Neuron (in vitro differentiated cells): Measurements from ENCODE around the gene CDK19.

Experiments
- H2AFZ ChIP-seq: one replicate; pipeline ENCODE4 v1.6.1; 2013; ENCODE audit warnings: low read depth, mild to moderate bottlenecking, inconsistent platforms, low read length, moderate library complexity
- H3K27me3 ChIP-seq: one replicate; pipeline ENCODE4 v1.6.1; 2013; ENCODE audit warnings: low read length; ENCODE audit not compliant: insufficient read depth
- H3K36me3 ChIP-seq: one replicate; pipeline ENCODE4 v1.6.1; 2013; ENCODE audit warnings: low read length; ENCODE audit not compliant: insufficient read depth
- H3K4me1 ChIP-seq: one replicate; pipeline ENCODE4 v1.6.1; 2013; ENCODE audit warnings: low read length; ENCODE audit not compliant: insufficient read depth
- H3K4me3 ChIP-seq: 2 replicates; pipeline ENCODE4 v1.5.1; 2013; ENCODE audit warnings: mild to moderate bottlenecking, low read length, moderate library complexity
- H3K9me3 ChIP-seq: one replicate; pipeline ENCODE4 v1.6.1; 2013; ENCODE audit warnings: low read length

The CDK19 gene

DNA sequence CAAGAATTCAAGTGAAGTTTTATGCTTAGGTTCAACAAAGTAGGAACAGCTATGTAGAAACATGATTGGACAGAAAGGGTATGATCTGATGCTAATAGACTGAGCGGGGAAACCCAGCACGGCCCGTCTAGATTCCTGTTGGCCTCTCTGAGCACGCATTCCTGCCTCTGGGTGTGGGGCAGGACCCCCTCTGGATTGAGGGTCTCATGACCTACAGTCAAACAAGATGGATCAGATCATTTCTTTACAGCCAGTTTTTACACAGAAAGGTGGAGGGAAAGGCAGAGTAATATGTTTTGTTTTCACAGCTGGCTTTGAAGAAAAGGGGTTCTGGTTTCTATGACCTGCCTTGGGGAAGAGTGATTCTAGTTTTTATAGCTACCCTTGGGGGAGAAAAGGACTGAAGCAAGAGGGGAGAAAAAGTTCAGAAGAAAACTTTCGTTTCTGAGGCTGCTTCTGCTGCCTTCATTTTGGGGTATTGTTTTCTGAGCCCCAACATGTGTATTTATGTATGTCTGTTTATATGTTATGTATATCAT, 239.3 kb downstream of the CDK19 start:
- H3K9me3 ChIP-seq: no peaks in the 10 kb centered on the region
- H3K36me3 ChIP-seq: no peaks in the 10 kb centered on the region
- H3K4me3 ChIP-seq: no peak overlapping the region
- H3K27me3 ChIP-seq: no peaks in the 10 kb centered on the region
- no peak overlapping the region for H2AFZ ChIP-seq
- H3K4me1 ChIP-seq: no peaks in the 10 kb centered on the region

DNA sequence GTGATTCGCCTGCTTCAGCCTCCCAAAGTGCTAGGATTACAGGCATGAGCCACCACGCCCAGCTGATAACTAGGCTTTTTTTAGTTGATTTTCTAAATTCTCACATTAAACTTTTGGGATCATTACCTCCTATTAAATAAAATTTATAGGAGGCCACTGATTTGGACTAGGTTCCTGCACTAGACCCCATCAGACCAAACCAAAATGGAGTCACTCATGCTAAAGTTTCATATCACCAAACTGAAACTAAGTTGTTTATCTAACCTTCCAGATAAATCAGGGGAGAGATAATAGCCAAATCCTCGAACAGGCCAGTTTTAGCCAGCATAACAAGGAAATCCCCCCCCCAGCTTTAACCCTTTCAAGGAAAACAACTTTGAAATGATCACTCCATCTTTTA, 240.5 kb downstream of the CDK19 start:
- Histone ChIP-seq H3K9me3 (no peaks in the 10 kb centered on the region), H2AFZ (no peak overlapping the region), H3K36me3 (no peaks in the 10 kb centered on the region), H3K27me3 (no peaks in the 10 kb centered on the region), H3K4me1 (no peaks in the 10 kb centered on the region), H3K4me3 (no peak overlapping the region)

DNA sequence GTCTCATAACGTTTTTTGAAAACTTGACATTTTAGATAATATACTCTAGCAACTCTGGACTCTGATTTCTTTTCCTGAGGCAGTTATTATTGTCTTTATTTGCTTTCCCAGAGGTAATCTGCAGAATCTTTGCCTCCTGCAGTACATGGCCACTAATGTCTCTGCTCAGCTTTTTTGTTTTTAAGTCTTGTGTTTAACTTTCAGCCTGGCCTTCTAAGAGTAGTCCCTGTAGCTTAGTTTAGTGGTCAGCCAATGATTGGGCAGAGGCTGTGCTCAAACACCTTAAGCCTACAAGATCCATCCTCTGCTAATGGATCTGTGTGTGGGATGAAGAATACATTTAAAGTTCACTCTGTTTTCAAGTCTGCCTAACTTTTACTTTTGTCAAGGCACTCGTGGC, 241.7 kb downstream of the CDK19 start:
- Histone ChIP-seq H3K9me3 (no peaks in the 10 kb centered on the region), H3K27me3 (peaks cover 3% of the 10 kb centered on the region), H2AFZ (no peak overlapping the region), H3K4me1 (no peaks in the 10 kb centered on the region), H3K4me3 (no peak overlapping the region), H3K36me3 (no peaks in the 10 kb centered on the region)

DNA sequence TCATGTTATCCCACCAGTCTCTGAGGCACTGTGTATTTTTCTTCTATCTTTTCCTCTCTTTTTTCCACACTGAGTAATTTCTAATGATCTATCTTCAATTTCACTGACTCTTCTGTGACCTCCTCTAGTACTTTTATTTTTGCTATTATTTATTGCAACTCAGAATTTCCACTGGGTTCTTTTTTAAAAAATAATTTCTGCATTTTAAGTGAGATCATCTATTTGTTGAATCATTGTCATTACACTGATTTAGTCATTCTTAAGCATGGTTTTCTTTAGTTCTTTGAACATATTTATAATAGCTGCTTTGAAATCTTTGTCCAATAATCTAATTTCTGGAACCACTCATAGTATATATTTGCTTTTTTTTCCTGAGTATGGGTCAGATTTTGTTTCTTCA, 242.1 kb downstream of the CDK19 start:
- no peaks in the 10 kb centered on the region for H3K4me1 ChIP-seq
- H2AFZ ChIP-seq: no peak overlapping the region
- H3K4me3 ChIP-seq: no peak overlapping the region
- H3K9me3 ChIP-seq: no peaks in the 10 kb centered on the region
- H3K27me3 ChIP-seq: peaks cover 3% of the 10 kb centered on the region
- no peaks in the 10 kb centered on the region for H3K36me3 ChIP-seq

DNA sequence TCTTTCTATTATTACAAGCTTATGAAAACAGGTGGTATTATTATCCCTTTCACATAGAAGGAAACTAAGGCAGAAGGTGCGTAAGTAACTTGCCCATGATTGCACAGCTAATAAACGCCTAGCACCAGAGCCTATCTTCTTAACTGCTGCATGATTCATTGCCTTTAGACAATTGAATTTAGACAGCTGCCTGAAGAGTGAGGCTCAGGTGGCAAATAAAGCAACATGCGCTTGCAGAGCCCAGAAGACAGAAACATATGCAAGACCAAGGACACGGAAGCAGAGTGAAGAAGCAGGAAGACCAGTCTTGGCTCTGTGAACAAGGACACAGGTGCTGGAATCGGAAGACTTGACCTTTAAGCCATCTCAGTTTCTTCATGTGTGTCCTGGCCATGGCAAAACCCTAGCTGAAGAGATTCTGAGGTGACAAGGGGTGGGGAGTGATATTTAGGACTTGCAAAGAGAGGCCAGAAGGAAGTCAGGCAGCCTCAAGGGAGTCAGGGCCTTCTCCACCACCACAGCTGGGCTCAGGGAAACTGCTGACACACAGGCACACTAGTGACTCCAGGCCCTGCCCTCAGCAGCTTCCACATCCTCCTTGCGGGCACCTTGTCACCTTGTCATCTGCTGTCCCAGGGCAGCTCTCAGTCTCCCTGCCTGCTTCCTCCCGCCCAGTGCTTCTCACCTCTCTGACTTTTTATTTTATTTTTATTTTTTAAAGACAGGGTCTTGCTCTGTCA, 247.1 kb downstream of the CDK19 start:
- Histone ChIP-seq H3K27me3 (peaks cover 3% of the 10 kb centered on the region), H3K4me3 (no peak overlapping the region), H3K4me1 (no peaks in the 10 kb centered on the region)

DNA sequence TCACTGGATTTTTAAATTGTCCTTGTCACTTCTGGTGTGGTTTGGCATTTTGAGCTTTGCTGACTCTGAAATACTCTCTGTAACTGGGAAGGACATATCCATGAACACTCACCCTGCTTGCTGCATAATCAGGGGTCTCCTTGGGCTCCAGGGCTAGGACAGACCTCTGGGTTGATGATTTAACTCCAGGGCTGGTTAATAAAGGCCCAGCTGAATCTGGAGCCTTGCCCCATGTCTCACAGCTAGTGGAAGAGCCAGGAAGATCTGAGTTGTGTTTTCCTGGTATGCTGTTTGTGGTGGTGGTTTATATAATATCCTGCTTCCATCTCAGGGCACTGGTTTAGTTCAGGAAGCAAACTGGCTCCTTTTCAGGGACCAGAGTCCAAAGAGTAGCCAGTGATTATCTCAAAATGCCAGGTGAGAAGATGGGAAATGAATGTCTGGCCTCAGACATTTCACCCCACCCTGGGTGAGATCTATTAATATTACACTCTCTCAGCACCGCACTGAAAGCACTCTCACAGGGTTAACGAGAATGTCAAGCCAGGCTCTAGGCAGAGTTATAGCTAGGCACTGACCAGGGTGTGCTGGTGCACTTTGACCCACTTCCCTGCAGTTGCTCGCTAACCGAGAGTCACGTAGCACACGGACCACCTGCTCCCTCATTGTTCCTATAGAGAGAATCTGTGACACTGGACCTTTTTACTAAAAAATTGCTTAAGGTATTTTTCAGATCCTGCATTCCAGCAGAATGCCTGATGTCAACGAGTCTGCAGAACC, 248.7 kb downstream of the CDK19 start:
- no peaks in the 10 kb centered on the region for H3K9me3 ChIP-seq
- H3K4me3 ChIP-seq: no peak overlapping the region
- H3K4me1 ChIP-seq: no peaks in the 10 kb centered on the region
- H2AFZ ChIP-seq: no peak overlapping the region
- H3K36me3 ChIP-seq: no peaks in the 10 kb centered on the region
- H3K27me3 ChIP-seq: peaks cover 3% of the 10 kb centered on the region

More for the DNA sequence above, 247.1 kb downstream of the CDK19 start:
- Histone ChIP-seq H3K9me3 (no peaks in the 10 kb centered on the region), H2AFZ (no peak overlapping the region), H3K36me3 (no peaks in the 10 kb centered on the region)

DNA sequence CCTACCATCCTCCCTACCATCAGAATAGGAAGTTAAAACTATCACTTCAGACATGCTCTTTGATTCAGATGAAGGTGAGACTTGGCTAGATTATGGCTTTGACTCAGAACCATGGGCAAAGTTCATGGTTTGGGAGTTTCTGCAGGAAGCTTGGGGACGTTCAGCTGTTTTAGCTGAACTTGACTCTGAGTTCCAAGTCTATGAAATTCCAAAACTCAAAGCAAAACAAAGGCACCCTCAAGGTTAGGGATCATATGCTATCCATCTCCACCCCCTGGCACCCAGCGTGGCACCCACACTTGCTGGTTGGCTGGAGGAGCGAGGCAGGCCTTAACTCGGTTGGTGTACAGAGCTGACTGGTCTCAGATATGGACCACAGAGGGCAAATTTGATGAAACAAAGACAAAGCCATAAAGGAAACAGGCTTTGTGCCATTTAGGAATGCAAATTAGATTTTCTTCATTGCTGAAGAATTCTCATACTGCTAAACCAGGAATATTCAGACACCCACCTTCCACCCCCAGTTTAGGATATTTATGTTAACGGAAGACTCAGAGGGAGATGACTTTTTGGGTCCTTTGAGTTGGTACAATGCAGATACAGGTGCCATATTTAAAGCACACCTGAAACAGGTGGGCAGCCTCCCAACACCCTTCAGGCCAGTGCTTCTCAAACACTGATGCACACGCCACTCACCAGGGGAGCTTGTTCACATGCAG, 250.4 kb downstream of the CDK19 start:
- H3K9me3 ChIP-seq: no peaks in the 10 kb centered on the region
- no peak overlapping the region for H2AFZ ChIP-seq
- H3K36me3 ChIP-seq: no peaks in the 10 kb centered on the region
- H3K4me3 ChIP-seq: no peak overlapping the region
- peaks cover 3% of the 10 kb centered on the region for H3K27me3 ChIP-seq
- no peaks in the 10 kb centered on the region for H3K4me1 ChIP-seq

DNA sequence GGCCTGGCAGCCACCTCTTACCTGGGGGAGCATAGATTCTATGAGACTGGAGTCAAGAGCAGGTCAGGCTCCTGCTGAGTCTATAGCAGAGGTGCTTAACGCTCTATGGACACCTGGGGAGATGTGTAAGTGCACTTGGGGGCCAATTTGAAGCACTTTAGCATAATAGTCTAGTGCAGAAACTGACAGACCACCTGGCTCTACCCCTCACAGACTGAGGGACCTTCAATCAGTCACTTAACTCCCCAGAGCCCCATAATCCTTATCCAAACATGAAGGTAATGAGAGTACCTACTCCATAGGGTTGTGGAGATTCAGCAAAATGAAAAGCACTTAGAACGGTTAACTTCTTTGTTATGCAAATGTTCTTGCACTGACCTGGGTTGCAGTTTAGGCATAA, 251.6 kb downstream of the CDK19 start:
- Histone ChIP-seq H2AFZ (no peak overlapping the region), H3K9me3 (no peaks in the 10 kb centered on the region), H3K4me1 (no peaks in the 10 kb centered on the region), H3K4me3 (no peak overlapping the region), H3K36me3 (no peaks in the 10 kb centered on the region), H3K27me3 (no peaks in the 10 kb centered on the region)

DNA sequence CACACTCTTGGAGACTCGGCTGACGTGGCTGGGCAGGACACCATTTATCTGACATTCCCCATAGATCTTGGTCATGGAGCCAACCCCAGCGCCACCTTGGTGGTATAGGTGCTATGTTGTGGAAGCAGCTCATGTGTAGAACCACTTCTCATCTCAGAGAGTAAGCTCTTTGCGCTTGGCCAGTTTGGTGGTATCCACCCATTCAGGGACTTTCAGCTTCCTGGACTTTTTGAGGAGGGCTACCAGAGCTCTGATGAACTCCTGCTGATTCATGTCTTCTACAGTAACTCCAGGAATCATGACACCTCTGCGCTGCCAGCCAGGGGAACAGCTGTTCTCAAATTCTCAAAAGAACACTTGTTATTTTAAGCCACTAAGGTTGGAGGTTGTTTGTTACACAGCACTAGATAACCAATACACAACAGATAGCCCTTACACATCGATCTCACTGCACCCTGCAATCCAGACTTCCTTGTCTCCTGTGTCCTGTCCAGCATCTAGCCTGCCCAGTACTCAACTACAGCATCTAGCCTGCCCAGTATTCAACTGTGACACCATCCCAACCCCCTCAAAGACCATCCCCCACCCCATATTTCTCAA, 252.9 kb downstream of the CDK19 start:
- Histone ChIP-seq H3K27me3 (no peaks in the 10 kb centered on the region), H3K36me3 (no peaks in the 10 kb centered on the region), H3K4me3 (no peak overlapping the region), H3K4me1 (no peaks in the 10 kb centered on the region), H3K9me3 (no peaks in the 10 kb centered on the region), H2AFZ (no peak overlapping the region)

DNA sequence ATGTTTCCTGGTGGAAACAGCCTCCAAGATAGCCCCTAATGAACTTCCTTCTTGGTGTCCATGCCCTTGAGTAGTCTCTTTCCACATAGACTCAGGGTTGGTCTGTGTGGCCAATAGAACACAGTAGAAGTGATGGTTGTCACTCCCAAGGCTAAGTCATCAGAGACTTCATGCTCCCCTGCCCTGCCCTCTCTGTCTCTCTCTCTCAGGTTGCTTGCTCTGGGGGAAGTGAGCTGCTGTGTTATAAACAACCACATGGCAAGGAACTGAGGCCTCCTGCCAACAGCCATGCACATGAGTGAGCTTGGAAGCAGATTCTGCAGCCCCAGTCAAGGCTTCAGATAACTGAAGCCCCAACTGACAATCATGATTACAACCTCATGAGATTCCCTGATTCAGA, 253.6 kb downstream of the CDK19 start:
- Histone ChIP-seq H3K4me3 (no peak overlapping the region), H3K4me1 (no peaks in the 10 kb centered on the region), H3K27me3 (no peaks in the 10 kb centered on the region)

DNA sequence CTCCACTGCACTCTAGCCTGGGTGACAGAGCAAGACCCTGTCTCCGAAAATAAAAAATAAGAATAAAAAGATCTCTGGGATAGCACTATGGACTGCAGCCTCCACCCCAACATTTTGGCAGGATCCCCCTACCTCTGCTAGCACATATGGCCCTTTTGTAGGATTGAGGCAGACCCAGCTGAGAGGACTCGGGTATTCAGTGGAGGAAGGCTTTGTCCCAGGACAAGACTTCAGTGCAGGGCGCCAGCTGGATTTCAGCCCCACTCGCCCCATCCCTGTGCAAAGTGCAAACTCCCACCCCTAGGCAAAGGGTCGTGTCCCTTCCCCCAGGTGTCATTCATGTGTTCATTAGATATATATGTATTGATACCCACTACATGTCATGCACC, 254.3 kb downstream of the CDK19 start:
- Histone ChIP-seq H3K4me1 (no peaks in the 10 kb centered on the region), H2AFZ (no peak overlapping the region), H3K4me3 (no peak overlapping the region), H3K36me3 (no peaks in the 10 kb centered on the region), H3K9me3 (no peaks in the 10 kb centered on the region), H3K27me3 (no peaks in the 10 kb centered on the region)

More for the DNA sequence above, 253.6 kb downstream of the CDK19 start:
- H3K9me3 ChIP-seq: no peaks in the 10 kb centered on the region
- no peaks in the 10 kb centered on the region for H3K36me3 ChIP-seq
- no peak overlapping the region for H2AFZ ChIP-seq

DNA sequence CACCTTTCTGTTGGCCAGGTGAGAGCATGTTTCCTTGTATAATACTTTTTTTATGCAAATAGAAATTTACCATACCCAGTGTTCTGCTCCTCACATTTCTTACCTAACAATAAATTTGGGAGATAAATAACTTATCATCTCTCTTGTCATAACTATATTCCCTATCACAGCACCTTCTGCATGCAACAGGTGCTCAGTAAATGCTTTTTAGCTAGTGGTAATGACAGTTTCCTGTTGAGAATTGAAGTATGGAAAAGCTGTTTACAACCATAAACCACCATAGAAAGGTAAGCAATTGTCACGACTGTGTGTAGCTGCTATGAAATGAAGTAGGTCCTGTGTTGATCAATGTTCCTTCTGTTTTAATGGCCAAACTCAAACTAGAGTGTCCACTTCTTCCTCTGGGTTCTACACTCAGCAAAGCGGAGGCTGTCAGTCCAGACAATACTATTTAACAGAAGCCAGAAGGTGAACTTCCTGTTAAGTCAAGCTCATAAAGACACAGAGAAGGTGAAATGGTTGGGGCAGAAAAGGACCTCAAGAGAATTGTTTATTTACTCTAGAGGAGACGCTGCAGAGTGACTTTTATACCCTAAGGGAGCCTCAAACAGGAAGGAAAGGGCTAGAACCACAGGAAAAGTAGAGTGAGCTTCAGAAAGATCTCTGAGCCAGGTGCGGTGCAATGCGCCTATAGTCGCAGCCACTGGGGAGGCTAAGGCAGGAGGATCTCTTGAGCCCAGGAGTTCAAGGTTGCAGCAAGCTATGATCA, 254.8 kb downstream of the CDK19 start:
- Histone ChIP-seq H3K4me1 (no peaks in the 10 kb centered on the region), H3K9me3 (no peaks in the 10 kb centered on the region), H2AFZ (no peak overlapping the region), H3K36me3 (no peaks in the 10 kb centered on the region), H3K4me3 (no peak overlapping the region), H3K27me3 (no peaks in the 10 kb centered on the region)
